ENCODE measurements around the gene TEX26.

The TEX26 gene

DNA sequence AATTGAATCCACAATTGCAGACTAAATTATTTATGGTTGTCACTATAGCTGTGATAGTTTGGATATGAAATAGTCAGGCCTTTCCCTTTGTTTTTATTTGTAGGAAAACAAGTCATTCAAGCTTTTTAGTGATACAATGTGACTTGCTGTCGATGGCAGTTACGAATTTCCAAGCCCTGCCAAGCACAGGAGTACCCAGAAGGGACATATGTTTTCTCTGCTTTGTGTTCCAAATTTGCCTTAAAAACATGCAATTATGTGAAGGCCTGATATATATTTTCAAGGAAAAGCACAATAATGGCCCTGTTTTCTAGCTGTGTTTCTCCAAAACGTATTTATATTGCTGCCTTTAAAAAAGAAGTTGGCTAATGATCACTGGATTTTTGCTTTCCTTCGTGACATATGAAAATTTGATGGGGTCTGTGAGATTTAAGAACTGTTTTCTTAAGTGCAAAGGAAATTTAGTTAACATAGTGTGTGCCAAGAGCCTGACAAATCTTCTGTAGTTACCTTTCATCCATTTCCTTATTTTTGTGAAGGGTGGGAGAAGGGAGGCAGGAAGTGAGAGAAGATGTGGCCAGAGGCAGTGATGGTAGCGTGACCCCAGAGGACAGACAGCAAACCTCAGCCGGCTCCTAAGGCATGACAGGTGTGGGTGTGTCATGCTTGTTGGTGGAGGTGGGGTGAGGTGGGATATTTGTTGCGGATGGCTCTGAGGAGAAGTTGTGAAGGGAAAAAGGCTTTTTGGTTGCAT lies 79.6 kb downstream of the TEX26 start:
- no peak for DNase-seq (ENCODE audit: low spot score)

DNA sequence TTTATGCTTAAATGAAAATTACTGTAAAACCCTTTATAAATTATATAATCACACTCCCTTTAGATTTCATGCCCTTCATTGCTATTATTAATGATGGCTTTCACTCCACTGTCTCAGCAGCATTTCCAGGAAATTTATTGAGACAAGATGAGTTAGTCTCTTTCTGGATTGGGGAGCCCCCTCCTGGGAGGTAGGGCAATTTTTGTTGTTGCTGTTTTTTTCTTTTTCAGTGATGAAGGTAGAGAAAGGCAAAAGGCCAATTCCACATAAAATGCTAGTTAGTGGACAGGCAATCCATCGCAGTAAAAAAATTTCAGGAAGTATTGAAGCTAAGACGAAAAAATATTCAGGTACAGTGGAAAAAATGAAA lies 80.2 kb downstream of the TEX26 start:
- DNase-seq (ENCODE audit: low spot score), result no peak

DNA sequence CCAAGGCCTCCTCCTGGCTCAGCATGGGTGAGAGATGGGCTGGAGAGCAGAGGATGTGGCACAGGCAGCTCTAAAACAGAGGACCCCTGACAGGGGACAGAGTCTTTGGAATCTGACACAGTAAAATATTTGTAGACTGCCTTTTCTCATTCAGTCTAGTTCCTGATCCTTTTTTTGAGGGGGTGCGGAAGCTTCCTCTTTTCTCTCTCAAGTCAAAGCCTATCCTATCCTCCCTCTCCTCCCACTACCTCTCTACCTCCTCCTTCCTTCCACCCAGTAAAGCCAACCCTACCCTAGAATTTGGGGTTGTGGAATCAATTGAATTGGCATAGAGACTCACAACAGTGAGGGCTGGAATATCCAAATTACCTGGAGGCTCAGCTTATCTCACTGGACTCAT lies 82.0 kb downstream of the TEX26 start:
- DNase-seq (ENCODE audit: low spot score), result no peak

DNA sequence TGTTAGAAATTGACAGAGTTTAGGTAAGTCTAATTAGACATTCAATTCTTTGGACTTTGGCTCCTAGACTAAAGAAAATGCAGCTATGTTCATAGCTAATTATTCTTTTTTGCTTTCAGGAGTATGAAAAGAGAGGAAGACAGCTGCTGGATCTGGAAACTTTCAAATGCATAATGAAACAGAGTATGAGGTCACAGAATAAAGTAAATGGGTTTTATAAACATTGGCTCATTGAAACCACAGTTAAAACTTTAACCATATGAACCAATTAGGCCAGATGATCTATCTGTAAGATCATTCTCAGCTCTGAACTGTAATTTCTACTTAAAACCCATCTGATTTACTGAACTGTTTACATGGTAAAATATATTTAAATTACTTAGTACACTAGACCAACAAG lies 82.7 kb downstream of the TEX26 start:
- DNase-seq (ENCODE audit: low spot score), result no peak

DNA sequence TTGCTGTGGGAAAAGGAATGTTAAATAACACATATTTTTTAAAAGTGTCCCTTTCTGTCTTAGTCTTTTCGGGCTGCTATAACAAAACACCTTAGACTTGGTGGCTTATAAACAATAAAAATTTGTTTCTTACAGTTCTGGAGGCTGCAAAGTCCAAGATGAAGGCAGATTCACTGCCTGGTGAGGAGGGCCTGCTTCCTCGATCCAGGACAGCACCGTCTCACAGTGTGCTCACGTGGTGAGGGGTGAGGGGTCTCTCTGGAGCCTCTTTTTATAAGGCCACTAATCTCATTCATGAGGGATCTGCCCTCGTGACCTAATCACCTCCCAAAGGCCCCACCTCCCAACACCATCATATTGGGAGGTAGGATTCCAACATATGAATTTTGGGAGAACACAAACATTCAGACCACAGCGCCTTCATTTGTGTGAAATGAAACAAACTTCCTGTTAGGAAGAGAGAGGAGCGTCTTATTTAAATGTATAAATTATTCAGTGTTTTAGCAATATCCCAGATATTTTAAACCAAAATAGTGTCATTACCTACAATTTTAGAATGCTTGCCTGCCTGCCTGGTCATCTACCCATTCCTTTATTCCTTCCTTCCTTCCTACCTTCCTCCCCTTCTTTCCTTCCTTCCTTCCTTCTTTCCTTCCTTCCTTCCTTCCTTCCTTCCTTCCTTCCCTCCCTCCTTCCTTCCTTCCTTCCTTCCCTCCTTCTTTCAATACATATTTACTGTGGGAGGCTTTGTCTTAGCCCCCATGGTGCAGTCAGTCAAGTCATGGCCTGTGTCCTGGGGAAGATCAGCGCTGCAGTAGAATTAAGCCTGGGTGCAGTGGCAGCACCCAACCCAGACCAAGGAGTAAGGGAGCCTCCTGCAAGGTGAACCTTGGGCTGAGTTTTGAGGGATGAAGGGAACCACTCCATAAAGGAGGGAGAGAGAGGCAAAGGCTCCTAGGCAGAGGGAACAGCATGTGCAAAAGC lies 84.2 kb downstream of the TEX26 start:
- DNase-seq (ENCODE audit: low spot score), result no peak

DNA sequence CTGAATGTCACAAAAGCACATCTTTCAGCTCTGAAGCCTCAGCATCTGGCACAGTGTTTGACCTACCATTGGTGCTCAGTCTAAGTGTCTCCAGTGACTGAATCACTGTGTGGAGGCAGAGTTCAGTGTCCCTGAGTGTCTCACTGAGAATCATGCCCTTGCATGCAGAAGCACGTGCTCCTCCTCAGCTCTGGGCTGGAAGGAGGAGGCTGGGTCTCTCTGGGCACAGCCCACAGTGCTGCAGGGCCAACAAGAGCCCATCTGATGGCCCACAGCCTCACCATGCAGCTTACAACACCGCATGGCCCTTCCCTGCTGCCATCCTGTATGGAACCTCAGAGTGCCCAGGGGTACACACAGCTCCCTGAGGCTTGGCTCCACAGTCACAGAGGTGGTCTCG lies 86.1 kb downstream of the TEX26 start:
- no peak for DNase-seq (ENCODE audit: low spot score)

DNA sequence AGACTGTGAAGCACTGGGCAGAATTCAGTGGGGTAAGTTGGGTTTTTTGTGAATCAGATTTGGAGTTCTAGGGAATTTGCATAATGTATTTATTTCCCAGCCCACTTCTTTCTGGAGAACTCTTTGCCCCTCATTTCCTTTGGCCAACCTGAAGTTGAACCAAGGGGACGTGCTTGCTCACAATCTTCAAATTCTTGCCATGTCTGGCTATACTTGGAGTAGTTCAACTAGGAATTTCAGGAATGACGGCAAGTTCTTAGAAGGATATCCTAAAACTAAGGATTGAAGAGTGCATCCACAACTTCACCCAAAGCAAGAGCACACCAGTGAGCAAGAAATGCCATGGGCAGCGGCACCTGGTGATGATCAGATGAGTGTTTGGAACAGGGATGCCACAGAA lies 88.5 kb downstream of the TEX26 start:
- no peak for DNase-seq (ENCODE audit: low spot score)

DNA sequence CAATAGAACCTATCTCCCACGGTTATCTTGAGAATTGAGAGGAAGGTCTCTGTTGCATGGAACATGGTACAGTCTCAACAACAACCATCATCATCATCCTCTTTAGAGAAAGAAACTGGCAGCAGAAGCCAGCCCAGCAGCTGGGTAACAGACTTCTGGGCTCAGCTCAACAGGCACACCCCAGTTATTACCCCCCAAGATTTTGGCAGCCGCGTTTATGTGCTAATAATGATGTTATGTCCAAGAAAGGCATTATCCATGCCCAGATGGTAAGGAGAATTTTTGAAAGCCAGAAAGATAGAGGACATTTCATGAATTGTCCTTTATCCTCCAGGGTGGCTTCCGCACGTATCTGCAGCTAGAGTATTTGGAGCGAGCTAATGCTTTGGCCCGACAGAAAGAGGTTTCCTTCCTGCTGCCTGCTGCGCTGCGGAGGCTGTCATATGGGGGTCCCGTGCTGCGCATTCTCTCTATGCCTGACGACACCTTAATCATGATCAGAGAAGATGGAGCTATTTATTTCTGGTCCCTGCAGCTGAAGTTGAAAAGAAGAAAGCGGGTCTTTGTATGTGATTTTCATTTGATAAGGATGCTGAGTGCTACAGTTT lies 89.9 kb downstream of the TEX26 start:
- no peak for DNase-seq (ENCODE audit: low spot score)

DNA sequence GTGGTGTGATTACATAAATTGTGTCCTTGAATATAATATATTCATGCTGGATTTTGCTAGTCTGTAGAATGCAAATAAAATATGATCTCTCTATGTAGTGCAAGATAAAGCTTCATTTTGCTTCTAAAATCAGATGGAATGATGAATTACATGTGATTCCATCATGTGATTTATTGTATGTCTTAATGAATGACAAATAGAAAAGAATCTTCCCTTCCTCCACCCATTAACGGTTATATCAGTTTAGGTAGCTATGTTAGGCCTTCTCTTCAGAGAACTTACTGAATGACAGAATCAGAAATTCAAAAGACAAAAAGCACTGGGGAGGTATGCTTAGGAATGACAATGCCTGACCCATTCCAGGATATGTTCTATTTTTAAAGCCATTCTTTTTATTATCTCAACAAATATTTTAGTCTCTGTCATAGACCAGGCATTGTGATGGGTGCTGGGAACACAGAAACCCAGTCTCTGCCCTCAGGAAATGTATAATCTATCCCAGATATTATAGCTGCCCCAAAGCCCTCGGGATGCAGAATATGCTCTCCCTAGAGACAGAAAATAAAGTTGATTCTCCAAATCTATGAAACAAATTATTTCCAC lies 90.6 kb downstream of the TEX26 start:
- no peak for DNase-seq (ENCODE audit: low spot score)
